Neuronal stem cell (in vitro differentiated cells): ENCODE data around the gene CDK13.
A peak's percentile ranks its signal among the peaks of the same experiment; 100 is the strongest.
"Not testable (repeated sequence)": the region's sequence is repeated elsewhere in the genome, so short reads cannot be mapped to it uniquely, and the experiment has no call there.

Source experiments
- DNase-seq: peaks from one replicate; pipeline ENCODE4 v3.0.0-alpha.2; 2013; ENCODE audit warnings: low spot score
- H2AFZ ChIP-seq: one replicate; pipeline ENCODE4 v1.6.1; 2013; ENCODE audit warnings: mild to moderate bottlenecking, low read length, inconsistent platforms
- H2AK5ac ChIP-seq: 2 replicates; pipeline ENCODE4 v1.6.1; 2013; ENCODE audit warnings: low read depth, mild to moderate bottlenecking, inconsistent platforms, low read length, moderate library complexity, mixed read lengths
- H2BK120ac ChIP-seq: 2 replicates; pipeline ENCODE4 v1.6.1; 2013; ENCODE audit warnings: low read depth, mild to moderate bottlenecking, inconsistent platforms, low read length, moderate library complexity, mixed read lengths
- H2BK12ac ChIP-seq: one replicate; pipeline ENCODE4 v1.6.1; 2013; ENCODE audit warnings: low read length, inconsistent platforms
- H2BK15ac ChIP-seq: 2 replicates; pipeline ENCODE4 v1.6.1; 2013; ENCODE audit warnings: mild to moderate bottlenecking, low read length, inconsistent platforms, mixed read lengths
- H2BK5ac ChIP-seq: one replicate; pipeline ENCODE4 v1.6.1; 2013; ENCODE audit warnings: inconsistent platforms, mild to moderate bottlenecking, low read length, moderate library complexity
- H3K14ac ChIP-seq: one replicate; pipeline ENCODE4 v1.6.1; 2013; ENCODE audit warnings: low read length, inconsistent platforms
- H3K18ac ChIP-seq: 2 replicates; pipeline ENCODE4 v1.6.1; 2013; ENCODE audit warnings: low read length, inconsistent platforms
- H3K23ac ChIP-seq: 2 replicates; pipeline ENCODE4 v1.6.1; 2013; ENCODE audit warnings: low read depth, mild to moderate bottlenecking, mixed read lengths, low read length, inconsistent platforms; ENCODE audit not compliant: poor library complexity
- H3K27ac ChIP-seq: replicated peaks from 3 replicates; pipeline ENCODE4 v1.5.1; 2013; ENCODE audit warnings: low read length, inconsistent platforms
- H3K27me3 ChIP-seq, 3 experiments: 2 replicates each; pipeline ENCODE4 v1.6.1; 2013; ENCODE audit warnings: low read length in 3 of 3, mild to moderate bottlenecking in 2 of 3, inconsistent platforms in 1 of 3, low read depth in 1 of 3, mixed read lengths in 1 of 3, moderate library complexity in 1 of 3; ENCODE audit not compliant: control insufficient read depth in 3 of 3, insufficient read depth in 3 of 3
- H3K36me3 ChIP-seq, 2 donors: replicated peaks in 1 of 2; 2 replicates each; pipeline ENCODE4 v1.6.1; 2013; ENCODE audit warnings: low read length in 2 of 2; ENCODE audit not compliant: control insufficient read depth in 2 of 2, insufficient read depth in 2 of 2
- H3K4ac ChIP-seq: 2 replicates; pipeline ENCODE4 v1.6.1; 2013; ENCODE audit warnings: inconsistent platforms, mild to moderate bottlenecking, low read length, moderate library complexity
- H3K4me1 ChIP-seq, 2 donors: 1 replicate in 1 of 2; 2 replicates in 1 of 2; pipeline ENCODE4 v1.6.1; 2013; ENCODE audit warnings: low read length in 2 of 2, low read depth in 1 of 2; ENCODE audit not compliant: control insufficient read depth in 2 of 2, insufficient read depth in 1 of 2
- H3K4me2 ChIP-seq: one replicate; pipeline ENCODE4 v1.6.1; 2013; ENCODE audit warnings: mild to moderate bottlenecking, low read length, inconsistent platforms; ENCODE audit not compliant: insufficient read depth, poor library complexity, severe bottlenecking
- H3K4me3 ChIP-seq, 2 donors: 2 replicates each; pipeline ENCODE4 v1.5.1; 2013; ENCODE audit warnings: low read length in 2 of 2, mild to moderate bottlenecking in 2 of 2, inconsistent platforms in 1 of 2, moderate library complexity in 1 of 2
- H3K79me1 ChIP-seq: one replicate; pipeline ENCODE4 v1.6.1; 2013; ENCODE audit warnings: low read depth, mild to moderate bottlenecking, inconsistent platforms, low read length, moderate library complexity
- H3K9ac ChIP-seq: one replicate; pipeline ENCODE4 v1.6.1; 2013; ENCODE audit warnings: mild to moderate bottlenecking, low read depth, low read length, inconsistent platforms; ENCODE audit not compliant: poor library complexity
- H3K9me3 ChIP-seq, 2 donors: replicated peaks in 1 of 2; 2 replicates each; pipeline versions ENCODE3 to v1.6.1; 2013; ENCODE audit warnings: low read length in 2 of 2, mild to moderate bottlenecking in 2 of 2, inconsistent platforms in 1 of 2, low read depth in 1 of 2, mixed read lengths in 1 of 2, moderate library complexity in 1 of 2; ENCODE audit not compliant: control insufficient read depth in 2 of 2, insufficient read depth in 1 of 2
- H4K8ac ChIP-seq: one replicate; pipeline ENCODE4 v1.6.1; 2013; ENCODE audit warnings: low read depth, mild to moderate bottlenecking, inconsistent platforms, low read length, moderate library complexity
- H4K91ac ChIP-seq: one replicate; pipeline ENCODE4 v1.6.1; 2013; ENCODE audit warnings: low read length, low read depth, mild to moderate bottlenecking, inconsistent platforms; ENCODE audit not compliant: poor library complexity
- WGBS, 2 donors: extraction: QIAGEN DNeasy Blood & Tissue Kit; methylation state at CpG; one replicate each; pipeline ENCODE4 v1.1.7; 2013; ENCODE audit warnings: missing lambda C conversion rate in 2 of 2, mixed read lengths in 1 of 2; ENCODE audit not compliant: insufficient read length in 2 of 2, insufficient replicate concordance in 1 of 2; ENCODE audit errors: extremely low coverage in 2 of 2; 5-methylcytosine and 5-hydroxymethylcytosine counted together

The CDK13 gene

DNA sequence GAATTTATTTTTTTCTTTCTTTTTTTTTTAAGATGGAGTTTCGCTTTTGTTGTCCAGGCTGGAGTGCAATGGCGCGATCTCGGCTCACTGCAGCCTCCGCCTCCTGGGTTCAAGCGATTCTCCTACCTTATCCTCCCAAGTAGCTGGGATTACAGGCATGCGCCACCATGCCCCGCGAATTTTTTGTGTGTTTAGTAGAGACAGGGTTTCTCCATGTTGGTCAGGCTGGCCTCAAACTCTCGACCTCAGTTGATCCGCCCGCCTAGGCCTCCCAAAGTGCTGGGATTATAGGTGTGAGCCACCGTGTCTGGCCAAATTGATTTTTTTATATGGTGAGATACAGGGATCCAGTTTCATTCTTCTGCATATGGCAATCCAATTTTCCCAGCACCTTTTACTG, 189.8 kb downstream of the CDK13 start:
- not testable (repeated sequence) for H3K18ac ChIP-seq, H2BK12ac ChIP-seq, H3K14ac ChIP-seq, H4K91ac ChIP-seq, H2AFZ ChIP-seq, H2BK15ac ChIP-seq, H3K9me3 ChIP-seq, H3K9ac ChIP-seq, DNase-seq, H2BK120ac ChIP-seq, H3K4me3 ChIP-seq, H3K27ac ChIP-seq, H3K27me3 ChIP-seq, H3K79me1 ChIP-seq, H3K4me2 ChIP-seq, H3K36me3 ChIP-seq, H2BK5ac ChIP-seq, H2AK5ac ChIP-seq, H3K23ac ChIP-seq, H3K4ac ChIP-seq, H3K4me1 ChIP-seq, H4K8ac ChIP-seq
- WGBS, 2 donors = no CpG with 5 or more reads among the region's 13 CpGs

DNA sequence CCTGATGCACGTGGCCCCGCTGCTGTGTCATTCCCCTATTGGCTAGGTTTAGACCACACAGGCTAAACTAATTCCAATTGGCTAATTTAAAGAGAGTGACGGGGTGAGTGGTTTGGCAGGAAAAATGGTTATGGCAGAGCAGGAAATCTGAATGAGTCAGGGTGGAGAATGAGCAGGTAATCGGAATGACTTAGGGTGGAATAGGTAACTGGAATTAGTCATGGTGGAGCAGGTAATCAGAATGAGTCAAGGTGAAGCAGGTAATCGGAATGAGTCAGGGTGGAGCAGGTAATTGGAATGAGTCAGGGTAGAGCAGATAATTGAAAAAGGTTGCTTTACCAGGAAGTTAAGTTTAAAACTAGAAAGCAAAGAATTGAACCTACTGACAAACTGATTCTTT, 191.9 kb downstream of the CDK13 start:
- not testable (repeated sequence) for H4K91ac ChIP-seq, H2BK15ac ChIP-seq, H3K9ac ChIP-seq, H3K36me3 ChIP-seq, H2BK120ac ChIP-seq, H3K4me3 ChIP-seq, H2BK12ac ChIP-seq, H2AK5ac ChIP-seq, H2AFZ ChIP-seq, H3K23ac ChIP-seq, H3K9me3 ChIP-seq, DNase-seq, H3K27ac ChIP-seq, H3K79me1 ChIP-seq, H2BK5ac ChIP-seq, H3K27me3 ChIP-seq, H4K8ac ChIP-seq, H3K14ac ChIP-seq, H3K4me1 ChIP-seq, H3K18ac ChIP-seq, H3K4ac ChIP-seq, H3K4me2 ChIP-seq
- whole genome bisulfite sequencing, 2 donors = no CpG with 5 or more reads among the region's 5 CpGs

DNA sequence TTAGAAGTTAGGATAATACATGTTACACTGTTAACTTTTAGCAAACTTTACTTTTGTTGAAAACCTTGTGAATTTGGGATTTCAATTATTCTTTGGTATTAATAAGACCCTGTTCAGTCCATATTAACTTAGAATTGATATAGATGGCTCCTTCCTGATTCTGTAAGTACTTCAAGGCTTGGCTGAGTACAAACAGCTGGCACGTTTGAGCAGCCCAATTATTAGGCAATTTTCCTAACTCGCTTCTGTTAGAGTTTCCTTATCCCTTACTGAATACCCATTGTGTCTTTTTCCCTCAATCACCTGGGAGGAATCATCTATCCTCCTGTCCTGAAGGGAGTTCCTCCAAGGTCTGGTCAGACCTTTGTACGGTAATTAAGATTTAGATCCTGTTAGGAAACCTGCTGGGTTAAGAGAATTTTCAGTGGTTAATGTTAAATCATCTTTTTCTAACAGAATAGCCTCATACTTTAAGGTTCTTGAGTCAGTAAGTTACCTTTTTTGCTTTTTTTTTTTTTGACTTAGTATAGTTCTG, 195.6 kb downstream of the CDK13 start:
- not testable (repeated sequence) for H2BK12ac ChIP-seq, H2BK5ac ChIP-seq, H3K9ac ChIP-seq, H4K91ac ChIP-seq, H2AFZ ChIP-seq, H3K4ac ChIP-seq, H3K27ac ChIP-seq, H3K14ac ChIP-seq, DNase-seq, H3K9me3 ChIP-seq, H3K4me2 ChIP-seq, H3K4me1 ChIP-seq, H3K79me1 ChIP-seq, H3K18ac ChIP-seq, H2BK120ac ChIP-seq, H4K8ac ChIP-seq, H2BK15ac ChIP-seq, H3K27me3 ChIP-seq, H3K4me3 ChIP-seq, H3K36me3 ChIP-seq, H2AK5ac ChIP-seq, H3K23ac ChIP-seq
- WGBS, 2 donors = no CpG with 5 or more reads among the region's 3 CpGs

DNA sequence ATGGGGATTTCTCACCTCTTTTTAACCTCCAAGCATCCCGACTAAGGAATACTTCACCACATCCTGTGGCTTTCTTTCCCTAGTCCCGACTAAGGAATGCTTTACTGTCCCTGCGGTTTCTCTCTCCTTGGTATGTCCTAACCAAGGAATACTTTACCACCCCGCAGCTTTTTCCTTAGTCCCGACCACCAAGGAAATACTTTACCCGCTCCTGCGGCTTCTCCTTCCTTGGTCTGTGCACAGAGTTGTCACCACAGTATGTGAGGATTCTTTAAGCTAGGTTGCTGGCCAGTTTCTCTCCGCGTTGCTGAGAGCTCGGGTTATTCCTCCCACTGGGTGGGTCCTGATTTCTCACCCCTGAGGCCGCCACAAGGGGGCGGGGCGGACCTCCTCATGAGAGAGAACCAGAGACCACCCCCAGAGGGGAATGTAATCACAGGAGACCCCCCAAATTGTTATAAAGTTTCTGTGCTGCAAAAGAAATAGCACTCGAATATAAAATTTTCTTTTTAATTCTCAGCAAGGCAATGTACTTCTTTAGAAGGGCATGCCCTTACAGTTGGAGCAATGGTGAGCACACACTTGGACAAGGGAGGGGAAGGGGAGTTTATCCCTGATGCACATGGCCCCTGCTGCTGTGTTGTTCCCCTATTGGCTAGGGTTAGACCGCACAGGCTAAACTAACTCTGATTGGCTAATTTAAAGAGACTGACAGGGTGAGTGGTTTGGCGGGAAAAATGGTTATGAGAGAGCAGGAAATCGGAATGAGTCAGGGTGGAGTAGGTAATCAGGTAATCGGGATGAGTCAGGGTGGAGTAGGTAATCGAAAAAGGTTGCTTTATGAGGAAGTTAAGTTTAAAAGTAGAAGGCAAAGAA, 197.6 kb downstream of the CDK13 start:
- no peak overlapping the region for H2BK12ac ChIP-seq
- H2AK5ac ChIP-seq = no peak overlapping the region
- no peaks in the 10 kb centered on the region for H3K4me1 ChIP-seq
- no peak overlapping the region for H3K4me2 ChIP-seq
- no peak overlapping the region for H3K9ac ChIP-seq
- no peak overlapping the region for H3K4ac ChIP-seq
- H3K23ac ChIP-seq = no peak overlapping the region
- H3K27me3 ChIP-seq = no peaks in the 10 kb centered on the region
- H3K14ac ChIP-seq = peak overlapping the region; percentile 1
- H4K91ac ChIP-seq = no peak overlapping the region
- H3K79me1 ChIP-seq = no peaks in the 10 kb centered on the region
- H2BK120ac ChIP-seq = no peak overlapping the region
- H3K27ac ChIP-seq = no peak overlapping the region
- no peak overlapping the region for H2BK15ac ChIP-seq
- no peak overlapping the region for H4K8ac ChIP-seq
- no peak overlapping the region for H3K18ac ChIP-seq
- no peaks in the 10 kb centered on the region for H3K9me3 ChIP-seq
- H3K4me3 ChIP-seq = no peak overlapping the region
- no peak overlapping the region for H2AFZ ChIP-seq
- H3K36me3 ChIP-seq = no peaks in the 10 kb centered on the region
- H2BK5ac ChIP-seq = no peak overlapping the region
- WGBS, 2 donors = no CpG with 5 or more reads among the region's 19 CpGs
- no peak for DNase-seq
